GM19238 (cell line): Measurements from ENCODE around the gene NFATC2.
"Not testable (repeated sequence)": the region's sequence is repeated elsewhere in the genome, so short reads cannot be mapped to it uniquely, and the experiment has no call there.

Experiments
- DNase-seq: peaks from one replicate; pipeline ENCODE4 v3.0.0; 2011; ENCODE audit warnings: low spot score; ENCODE audit not compliant: insufficient read length

NFATC2 gene

DNA sequence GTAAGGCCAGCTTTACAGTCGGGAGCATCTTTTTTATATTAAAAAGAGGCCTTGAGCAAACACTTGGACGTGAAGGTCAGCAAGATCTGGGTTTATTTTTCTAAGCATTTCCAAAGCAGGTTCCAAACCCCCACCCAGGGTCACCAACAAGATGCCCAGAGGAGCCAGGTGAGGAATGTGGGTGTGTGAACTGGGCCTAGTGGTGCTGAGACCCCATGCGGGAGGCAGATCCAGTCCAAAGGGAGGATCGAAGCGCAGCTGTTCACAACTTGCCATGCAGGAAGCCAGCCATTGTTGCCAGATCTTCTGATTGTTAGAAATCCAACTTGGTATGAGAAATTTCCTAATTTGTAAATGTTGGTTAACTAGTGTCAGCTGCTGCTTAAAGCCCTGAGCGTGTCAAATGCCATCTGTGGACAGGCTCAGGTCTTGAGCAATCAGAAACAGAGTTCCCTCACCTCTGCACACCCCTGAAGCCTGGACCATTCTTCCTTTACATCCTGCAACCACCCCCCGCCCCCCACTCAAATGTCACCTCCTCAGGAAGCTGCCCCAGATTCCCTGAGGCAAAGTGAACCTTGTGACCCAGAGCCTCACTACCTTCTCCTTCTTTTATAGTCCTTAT, 46.5 kb downstream of the NFATC2 start:
- no peak for DNase-seq

DNA sequence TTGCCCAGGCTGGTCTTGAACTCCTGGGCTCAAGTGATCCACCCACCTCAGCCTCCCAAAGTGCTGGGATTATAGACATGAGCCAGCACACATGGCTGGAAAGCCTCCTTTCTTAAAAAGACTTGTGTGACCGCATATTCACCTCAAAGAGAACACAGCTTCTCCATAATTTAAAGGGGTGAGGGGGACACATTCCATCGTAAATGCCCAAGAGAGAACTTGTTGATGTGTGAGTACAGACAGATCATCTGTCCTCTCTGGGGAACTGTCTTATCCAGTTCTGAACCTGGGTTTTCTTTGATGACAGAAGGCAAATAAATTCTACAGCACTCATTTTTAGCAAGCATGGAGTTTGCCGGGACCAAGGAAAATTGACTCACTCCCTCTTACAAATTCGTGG, 47.2 kb downstream of the NFATC2 start:
- no peak for DNase-seq

DNA sequence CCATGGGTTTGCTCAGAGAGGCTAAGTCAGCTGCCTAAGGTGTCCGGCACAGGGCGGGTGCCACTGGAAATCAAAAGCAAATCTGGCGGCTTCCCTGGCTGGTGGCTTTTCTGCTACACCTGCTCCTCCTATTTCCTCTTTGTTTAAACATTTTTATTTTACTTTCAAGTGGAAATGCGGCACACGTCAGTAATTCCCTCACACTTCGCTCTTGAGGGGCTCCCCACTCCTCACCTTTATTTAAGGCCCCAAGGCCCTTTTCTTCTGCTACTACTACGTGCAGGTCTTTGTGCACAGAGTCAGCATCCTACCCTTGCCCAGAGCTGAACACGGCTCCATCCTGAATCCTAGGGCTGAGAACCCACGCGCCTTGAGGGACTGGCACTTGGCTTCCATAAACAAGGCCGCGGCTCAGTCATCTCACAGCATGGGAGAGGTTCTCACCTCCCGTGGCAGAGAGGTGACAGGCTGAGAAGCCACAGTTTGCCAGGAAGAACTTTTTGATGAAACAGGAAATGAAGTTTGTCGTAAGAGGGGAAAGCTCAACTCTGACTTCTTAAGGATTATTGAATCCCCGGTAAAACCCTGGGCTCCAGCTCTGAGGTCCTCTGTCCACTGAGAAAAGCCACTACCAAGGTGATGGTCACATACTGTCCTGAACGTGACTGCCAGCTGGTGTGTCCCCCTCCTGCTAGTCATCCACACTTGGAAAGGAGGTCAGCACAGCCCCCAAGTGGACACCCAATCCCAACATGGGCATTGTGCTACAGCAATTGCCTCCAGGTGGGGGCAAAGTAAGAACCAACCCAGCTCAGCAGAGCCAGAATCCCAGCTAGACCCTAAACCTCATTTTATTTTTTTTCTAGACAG, 48.0 kb downstream of the NFATC2 start:
- DNase-seq: no peak

- DNase-seq: no peak
These were observed 49.1 kb downstream of the NFATC2 start for GRCh38 chr20:51493346-51493791.

GRCh38 chr20:51492167-51493092, 50.1 kb downstream of the NFATC2 start:
- DNase-seq: no peak

GRCh38 chr20:51491393-51491792, 51.1 kb downstream of the NFATC2 start:
- DNase-seq: no peak

DNA sequence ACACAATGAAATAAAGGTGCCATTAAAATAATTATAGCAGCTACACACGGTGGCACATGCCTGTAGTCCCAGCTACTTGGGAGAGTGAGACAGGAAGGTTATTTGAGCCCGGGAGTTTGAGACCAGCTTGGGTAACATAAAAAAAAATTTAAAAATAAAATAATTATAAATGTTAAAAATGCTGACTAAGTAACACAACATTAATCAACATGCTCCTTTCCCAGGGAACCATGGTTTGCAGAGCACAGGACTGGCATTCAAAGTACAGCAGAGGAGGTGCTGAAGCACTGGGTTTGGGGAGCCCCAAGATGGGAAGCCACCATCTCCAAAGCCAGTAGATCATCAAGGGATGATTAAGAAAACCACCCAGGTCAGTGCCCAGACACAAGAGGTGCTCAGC, 51.9 kb downstream of the NFATC2 start:
- DNase-seq: no peak

DNA sequence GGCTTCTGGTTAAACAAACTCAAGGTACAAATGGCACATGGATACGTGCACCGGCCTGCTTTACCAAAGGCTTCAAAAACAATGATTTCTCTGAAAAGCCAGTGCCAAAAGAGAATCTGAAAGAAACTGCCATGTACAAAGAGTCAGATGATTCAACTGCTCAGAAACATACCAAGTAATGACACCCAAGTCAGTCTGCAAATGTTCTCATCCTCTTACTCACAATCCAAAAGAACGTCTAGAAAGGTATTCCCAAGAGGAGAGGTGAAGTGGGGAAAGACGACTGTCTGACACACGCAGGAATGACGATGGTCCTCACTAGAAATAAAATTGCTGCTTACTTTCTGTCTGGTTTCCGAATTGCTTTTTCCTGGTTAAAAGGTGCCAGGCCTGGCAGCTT, 52.9 kb downstream of the NFATC2 start:
- no peak for DNase-seq

DNA sequence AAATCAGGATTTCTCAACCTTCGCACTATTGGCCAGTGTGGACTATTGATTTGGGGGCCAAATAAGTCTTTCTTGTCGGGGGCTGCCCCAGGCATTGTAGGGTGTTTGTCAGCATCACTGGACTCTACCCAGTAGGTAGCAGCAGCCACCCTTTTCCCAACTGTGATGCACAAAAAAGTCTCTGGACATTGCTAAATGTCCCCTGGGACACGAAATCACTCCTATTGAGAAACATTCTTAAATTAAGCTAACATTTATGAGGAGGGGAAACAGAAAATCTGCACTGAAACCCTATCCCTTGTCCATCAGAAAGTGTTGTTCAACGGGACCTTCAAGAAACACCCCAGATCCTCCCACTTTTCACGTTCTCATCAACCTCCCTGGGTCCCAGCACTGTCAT, 54.2 kb downstream of the NFATC2 start:
- DNase-seq: no peak

DNA sequence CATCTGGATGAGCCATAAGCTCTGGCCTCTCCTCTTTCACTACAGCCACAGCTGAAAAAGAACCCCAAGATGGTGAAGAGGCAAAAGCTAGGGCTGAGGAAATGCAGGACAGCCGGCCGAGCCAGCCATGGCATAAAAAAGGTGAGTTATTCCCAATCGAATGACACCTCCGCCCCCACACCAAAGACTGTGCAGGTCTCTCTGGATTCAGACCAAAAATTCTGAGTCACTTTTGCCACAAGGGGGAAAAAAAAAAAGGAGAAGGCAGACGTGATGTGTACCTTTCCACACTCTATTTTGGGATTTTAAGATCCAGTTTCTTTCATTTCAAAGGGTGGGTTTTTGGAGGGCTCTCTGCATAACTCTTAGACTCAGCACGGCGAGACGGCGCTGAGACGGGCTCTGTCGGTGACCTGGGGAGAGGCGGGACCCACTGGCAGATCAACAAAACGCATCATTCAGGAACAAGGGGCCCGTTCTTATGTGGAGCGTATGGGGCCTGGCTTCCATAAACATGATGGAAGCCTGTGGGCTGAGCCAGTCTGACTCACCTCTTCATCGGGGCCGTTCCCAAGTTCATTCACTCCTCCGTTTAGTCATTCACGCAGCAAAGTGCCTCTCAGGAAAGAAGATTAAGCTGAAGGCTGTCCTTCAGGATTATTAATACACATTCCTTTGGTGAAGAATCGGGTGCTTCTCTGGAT, 54.8 kb downstream of the NFATC2 start:
- no peak for DNase-seq

- DNase-seq: no peak
These were observed 55.4 kb downstream of the NFATC2 start for GRCh38 chr20:51487076-51487475.

GRCh38 chr20:51486197-51487005, 56.1 kb downstream of the NFATC2 start:
- no peak for DNase-seq

- DNase-seq: no peak
These were observed 57.7 kb downstream of the NFATC2 start for GRCh38 chr20:51484831-51485230.

GRCh38 chr20:51484141-51484815, 58.2 kb downstream of the NFATC2 start:
- no peak for DNase-seq

GRCh38 chr20:51482836-51483473, 59.6 kb downstream of the NFATC2 start:
- DNase-seq: no peak

DNA sequence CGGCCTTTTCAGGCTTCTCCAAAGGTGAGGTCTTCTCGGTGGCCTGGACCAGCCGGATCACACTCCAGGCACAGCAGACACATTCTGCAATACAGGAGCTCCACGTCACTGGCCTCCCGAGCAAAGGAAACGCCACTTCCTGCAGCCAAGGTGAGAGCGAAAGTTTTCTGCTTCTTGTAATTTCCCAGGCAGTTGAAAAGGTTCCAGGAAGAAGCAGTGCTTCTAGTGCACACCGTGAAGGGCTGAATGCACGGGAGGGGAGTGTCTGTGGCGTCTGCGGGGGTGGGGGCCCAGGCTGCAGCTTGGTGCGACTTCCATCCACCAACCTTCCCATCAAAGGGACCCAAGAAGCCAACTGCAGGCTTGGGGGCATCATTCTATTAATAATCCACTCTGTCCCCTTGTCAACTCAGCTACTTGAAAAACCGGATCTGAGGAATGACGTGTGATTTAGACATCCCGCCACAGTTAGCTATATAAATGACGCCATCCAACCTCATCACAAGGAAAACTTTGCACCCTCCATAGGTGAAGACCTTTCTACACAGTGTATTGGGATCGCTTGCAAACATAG, 61.1 kb downstream of the NFATC2 start:
- no peak for DNase-seq

- DNase-seq: peak; percentile 50
These were observed 61.8 kb downstream of the NFATC2 start for GRCh38 chr20:51480507-51481270.

DNA sequence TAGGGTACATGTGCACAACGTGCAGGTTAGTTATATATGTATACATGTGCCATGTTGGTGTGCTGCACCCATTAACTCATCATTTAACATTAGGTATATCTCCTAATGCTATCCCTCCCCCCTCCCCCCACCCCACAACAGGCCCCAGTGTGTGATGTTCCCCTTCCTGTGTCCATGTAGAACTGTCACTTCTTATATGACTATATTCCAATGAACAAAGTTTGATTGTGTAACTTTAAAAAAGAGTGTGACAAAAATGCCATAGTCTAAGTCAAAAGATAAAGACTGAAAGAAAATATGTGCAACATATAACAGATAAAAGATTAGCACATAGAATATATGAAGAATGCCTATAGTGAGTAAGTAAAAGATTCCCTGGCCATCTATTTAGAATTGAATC, 66.4 kb downstream of the NFATC2 start:
- DNase-seq: not testable (repeated sequence)
